Hepatocyte (in vitro differentiated cells): ENCODE results near the gene C5AR1.

Source experiments
- CTCF ChIP-seq: fragments of 200-600 bp; sonication (generic); IDR thresholded peaks from 2 replicates; pipeline ENCODE4 v1.5.1; 2016; ENCODE audit warnings: antibody characterized with exemption, mild to moderate bottlenecking; ENCODE audit not compliant: poor library complexity
- EZH2 ChIP-seq: fragments of 200-600 bp; sonication (generic); IDR thresholded peaks from 2 replicates; pipeline ENCODE4 v1.6.1; 2016; ENCODE audit warnings: antibody characterized with exemption, mild to moderate bottlenecking, borderline replicate concordance

- TF ChIP-seq CTCF (no peak), EZH2 (no peak)
Measured at GRCh38 chr19:47274071-47274890, 35.4 kb upstream of the C5AR1 start, which contains the start of gene INAFM1.
